DOHH2 (cell line): ENCODE results near the gene PDZRN3.

Experiments
- CTCF ChIP-seq: fragments of 200-600 bp; sonication (generic); IDR thresholded peaks from one replicate; pipeline ENCODE4 v1.5.1; 2014; ENCODE audit warnings: antibody characterized with exemption, mild to moderate bottlenecking, low read depth, low read length; ENCODE audit not compliant: poor library complexity, severe bottlenecking
- EZH2phosphoT487 ChIP-seq: fragments of 200-600 bp; sonication (generic); IDR thresholded peaks from 2 replicates; pipeline ENCODE4 v1.6.1; 2017; ENCODE audit warnings: borderline replicate concordance, mild to moderate bottlenecking, antibody characterized with exemption, low read length, moderate library complexity, mixed read lengths

GRCh38 chr3:73601481-73601880 is 23.3 kb downstream of the PDZRN3 start:
- TF ChIP-seq EZH2phosphoT487 (no peak), CTCF (no peak)
